Measurements from ENCODE around the gene MED12.

MED12 gene

GRCh38 chrX:71118032-71118984, at the start of gene MED12:
MED12 (plus strand) TSS chrX:71118596; CDS start chrX:71118755, 159 bp downstream.
- peak; percentile 10 for DNase-seq

DNA sequence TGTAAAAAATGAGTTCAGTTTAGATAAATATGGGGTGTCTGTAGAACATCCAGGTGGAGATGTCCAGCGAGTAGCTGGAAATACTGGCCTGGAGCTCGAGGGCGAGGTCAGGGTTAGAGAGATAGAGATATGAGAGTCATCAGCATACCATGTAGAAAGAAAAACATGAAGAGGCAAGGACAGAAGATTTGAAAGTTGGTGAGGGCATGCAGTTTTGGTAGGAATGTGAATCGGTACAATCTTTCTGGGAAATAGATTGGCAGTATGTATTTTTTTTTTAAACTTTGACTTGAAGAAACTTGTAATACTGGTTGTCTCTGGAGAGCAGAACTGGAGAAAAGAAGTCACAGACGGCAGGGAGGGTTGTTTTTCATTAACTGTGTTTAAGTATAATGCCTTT, 47.9 kb upstream of the MED12 start:
- DNase-seq = no peak

DNA sequence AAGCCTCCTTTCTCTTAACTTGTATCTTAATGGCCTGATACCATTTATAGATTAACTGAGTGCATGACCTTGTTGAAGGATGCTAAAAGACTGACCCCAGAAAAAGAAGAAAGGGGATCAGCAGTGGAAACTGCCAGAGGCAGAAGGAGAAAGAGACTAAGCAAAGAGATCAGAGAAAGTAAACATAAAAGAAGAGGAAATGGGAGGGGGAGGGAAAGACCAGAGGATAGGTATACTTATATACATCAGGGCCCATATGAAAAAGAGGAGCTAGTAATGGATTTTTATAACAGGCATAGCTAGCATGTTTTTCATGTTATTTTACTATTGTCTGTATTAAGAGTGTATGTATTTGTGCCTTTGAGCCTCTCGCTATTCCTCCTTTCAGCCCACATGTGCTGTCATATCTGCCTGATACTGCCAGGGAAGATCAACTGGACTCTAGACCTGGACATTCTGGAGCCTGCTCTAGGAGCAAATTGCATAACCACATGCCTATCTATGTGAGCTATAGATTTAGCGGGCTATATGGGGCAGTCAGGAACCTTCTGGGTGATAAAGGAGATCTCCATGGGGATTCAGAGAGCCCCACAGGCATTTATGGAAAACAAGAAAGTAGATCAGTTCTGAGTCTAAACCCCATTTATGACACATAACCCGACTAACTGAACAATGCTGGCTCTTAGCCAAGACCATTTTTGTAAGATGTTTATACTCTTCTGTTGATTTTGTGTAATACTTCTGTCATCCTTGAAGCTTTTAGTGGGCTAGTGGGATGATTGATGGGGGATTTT, 36.9 kb upstream of the MED12 start:
- no peak for DNase-seq

DNA sequence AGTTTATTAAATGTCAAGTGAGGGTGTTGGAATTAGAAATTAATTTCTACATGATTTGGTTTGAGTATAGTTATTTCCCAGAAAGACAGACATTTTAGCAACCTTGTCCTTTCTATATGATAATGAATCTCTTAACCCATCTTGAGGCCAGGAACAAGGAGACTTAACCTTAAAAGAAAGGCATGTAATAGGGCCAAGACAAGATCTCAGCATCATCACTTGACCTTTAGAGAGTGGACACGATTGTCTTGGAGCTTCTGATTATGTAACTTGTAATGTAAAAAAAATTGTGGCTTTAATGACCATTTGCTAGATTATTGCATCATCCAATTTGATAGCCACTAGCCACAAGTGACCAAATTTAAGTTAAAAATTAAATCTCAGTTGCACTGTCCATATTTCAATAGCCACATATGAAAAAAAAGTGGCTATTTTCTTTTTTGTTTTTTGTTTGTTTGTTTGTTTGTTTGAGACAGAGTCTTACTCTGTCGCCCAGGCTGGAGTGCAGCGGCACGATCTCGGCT, 36.2 kb upstream of the MED12 start:
- no peak for DNase-seq

DNA sequence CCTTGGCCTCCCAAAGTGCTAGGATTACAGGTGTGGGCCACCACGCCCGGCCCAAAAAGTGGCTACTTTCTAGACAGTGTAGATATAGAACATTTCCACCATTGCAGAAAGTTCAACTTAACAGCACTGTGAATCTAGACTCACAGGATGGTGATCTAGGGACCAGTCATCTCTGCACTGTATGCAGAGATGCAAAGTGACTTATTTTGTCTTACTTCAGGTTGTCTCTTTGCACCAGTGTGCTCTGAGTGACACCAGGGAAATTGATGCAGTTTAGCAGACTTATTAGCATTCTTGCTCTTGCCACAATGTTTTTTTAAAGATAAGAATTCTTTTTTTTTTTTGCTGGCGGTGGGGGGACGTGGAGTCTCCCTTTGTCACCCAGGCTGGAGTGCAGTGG, 35.6 kb upstream of the MED12 start:
- no peak for DNase-seq

GRCh38 chrX:71085900-71086299, 32.5 kb upstream of the MED12 start:
- no peak for DNase-seq

- no peak for DNase-seq
Observed at GRCh38 chrX:71091263-71091662, 27.1 kb upstream of the MED12 start.

DNA sequence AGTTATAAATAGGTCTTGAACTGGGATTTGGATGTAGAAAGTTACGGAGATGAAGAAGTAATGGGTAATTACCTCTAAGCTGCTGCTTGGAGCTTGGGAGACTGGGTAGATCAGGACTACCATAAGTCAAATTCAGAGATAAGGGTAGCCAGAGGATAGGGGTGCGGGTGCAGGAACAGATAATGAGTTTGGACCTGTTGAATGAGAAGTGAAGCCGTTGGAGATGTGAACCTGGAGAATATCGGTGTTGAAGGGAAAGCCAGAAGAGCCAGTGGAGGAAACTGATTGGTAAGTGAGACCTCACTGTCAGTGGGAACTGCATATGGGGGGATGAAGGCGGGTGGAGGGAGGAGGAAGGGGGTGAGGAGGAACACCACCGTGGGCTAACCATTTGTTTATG, 23.4 kb upstream of the MED12 start:
- DNase-seq = no peak

- DNase-seq = peak; percentile 23
Observed at GRCh38 chrX:71095555-71095980, 22.8 kb upstream of the MED12 start, which contains the start of gene FOXO4. FOXO4 (plus strand) TSS chrX:71095851; CDS start chrX:71096529, 678 bp downstream.

- DNase-seq = no peak
Observed at GRCh38 chrX:71095981-71096759, 22.2 kb upstream of the MED12 start.

DNA sequence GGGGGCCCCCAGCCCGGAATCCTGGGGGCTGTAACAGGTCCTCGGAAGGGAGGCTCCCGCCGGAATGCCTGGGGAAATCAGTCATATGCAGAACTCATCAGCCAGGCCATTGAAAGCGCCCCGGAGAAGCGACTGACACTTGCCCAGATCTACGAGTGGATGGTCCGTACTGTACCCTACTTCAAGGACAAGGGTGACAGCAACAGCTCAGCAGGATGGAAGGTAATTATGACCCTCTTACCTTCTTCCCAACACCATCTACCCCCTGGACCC, 21.7 kb upstream of the MED12 start:
- DNase-seq = no peak

- DNase-seq = no peak
Observed at GRCh38 chrX:71098302-71098701, 20.1 kb upstream of the MED12 start.

DNA sequence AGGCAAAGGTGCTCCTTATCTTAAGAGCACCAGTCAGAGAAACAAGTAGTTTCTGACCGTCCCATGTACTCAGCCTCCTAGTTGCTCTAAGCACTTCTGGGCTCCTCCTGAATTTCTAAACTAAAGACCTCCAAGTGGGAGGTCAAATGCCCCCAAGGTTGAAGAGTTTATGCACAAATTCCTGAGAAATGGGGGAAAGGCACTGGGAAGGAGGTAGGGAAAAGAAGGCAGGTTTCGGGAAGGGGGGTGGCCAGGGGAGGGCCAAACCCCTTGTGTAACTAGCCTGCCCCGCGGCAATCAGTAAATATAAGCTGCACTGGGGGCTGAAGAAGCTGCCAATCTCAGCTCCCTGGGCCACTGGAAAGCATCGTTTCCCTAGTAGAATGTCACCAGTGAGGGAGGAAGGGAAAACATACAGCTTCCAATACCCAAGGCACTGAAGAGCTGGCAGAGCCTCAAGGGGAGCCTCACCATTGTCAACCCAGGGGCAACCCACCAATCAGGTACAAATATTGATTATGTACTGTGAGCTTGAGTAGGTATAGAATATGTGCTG, 19.4 kb upstream of the MED12 start:
- no peak for DNase-seq

DNA sequence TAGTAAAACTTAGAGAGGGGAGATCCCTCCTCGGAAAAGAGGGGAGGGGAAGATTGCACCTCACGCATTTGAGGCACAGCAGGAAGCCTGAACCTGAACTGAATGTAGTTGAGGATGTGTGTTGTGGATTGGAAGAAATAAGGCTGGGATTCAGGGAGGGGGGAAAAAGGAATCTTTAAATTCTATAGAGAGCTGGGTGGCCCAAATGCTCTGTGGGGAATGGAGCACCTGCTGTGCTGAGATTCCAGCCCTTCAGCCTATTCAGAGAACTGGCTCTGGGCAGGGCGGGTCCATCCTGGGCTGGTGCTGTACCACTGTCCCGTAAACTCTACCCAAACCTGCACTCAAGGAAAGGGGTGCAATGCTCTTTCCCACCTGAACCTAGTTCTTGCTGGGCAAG, 18.7 kb upstream of the MED12 start:
- no peak for DNase-seq

DNA sequence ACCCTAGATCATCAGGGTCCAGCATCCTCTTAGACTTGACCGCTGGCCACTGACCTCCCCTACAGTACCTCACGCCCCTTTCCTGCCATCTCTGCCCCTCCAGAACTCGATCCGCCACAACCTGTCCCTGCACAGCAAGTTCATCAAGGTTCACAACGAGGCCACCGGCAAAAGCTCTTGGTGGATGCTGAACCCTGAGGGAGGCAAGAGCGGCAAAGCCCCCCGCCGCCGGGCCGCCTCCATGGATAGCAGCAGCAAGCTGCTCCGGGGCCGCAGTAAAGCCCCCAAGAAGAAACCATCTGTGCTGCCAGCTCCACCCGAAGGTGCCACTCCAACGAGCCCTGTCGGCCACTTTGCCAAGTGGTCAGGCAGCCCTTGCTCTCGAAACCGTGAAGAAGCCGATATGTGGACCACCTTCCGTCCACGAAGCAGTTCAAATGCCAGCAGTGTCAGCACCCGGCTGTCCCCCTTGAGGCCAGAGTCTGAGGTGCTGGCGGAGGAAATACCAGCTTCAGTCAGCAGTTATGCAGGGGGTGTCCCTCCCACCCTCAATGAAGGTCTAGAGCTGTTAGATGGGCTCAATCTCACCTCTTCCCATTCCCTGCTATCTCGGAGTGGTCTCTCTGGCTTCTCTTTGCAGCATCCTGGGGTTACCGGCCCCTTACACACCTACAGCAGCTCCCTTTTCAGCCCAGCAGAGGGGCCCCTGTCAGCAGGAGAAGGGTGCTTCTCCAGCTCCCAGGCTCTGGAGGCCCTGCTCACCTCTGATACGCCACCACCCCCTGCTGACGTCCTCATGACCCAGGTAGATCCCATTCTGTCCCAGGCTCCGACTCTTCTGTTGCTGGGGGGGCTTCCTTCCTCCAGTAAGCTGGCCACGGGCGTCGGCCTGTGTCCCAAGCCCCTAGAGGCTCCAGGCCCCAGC, 17.6 kb upstream of the MED12 start:
- DNase-seq = no peak

DNA sequence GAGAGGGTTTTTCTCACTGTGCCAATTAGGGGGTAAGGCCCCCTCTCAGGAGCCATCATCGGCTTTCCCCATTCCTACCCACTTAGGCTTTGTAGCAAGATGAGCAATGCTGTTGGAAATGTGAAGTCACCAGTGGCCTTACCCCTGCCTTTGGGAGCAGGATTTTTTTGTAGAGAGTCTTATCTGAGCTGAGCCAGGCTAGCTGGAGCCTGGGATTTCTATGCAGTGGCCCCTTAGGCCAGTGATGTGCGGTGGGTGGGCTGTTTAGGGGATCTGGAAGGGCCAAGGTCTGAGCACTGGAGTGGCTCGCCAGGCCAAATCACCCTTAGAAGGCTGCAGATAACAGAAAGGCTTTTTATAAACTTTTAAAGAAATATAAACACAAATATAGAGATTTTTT, 16.1 kb upstream of the MED12 start:
- no peak for DNase-seq

DNA sequence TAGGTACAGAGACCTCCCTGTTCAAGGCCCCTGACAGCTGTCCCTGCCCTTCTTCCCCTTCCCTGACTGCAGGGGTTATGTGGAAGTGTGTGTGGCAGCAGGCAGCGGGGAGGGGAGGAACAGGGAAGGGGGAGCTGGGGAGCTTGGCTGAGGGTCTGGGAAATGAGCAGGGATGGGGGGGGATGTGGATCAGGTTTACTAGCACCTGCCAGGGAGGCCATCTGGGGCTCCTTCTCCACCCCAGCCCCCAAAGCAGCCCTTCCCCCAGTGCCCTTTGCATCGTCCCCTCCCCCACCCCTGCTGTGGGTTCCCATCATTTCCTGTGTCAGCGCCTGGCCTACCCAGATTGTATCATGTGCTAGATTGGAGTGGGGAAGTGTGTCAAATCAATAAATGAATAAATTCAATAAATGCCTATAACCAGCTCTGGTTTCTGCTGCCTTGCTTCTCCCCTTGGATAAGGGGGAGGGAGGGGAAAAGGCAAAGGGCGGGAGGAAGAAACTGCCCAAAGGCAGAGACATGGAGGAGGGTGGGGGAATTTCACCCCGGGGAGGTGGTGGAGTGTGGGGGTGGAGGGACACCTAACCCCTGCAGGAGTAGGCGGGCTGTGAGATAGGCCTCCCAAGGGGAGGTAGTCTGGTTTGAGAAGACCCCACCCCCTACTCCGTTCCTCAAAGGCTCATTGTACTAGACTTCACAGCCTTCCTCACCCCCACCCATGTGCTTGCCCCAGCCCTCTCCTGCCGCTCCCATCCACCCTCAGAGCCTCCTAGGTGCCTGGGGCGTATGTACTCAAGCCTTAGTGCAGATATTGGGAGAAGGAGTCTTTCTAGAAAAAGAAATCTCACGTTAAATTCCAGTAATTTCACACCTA, 15.0 kb upstream of the MED12 start:
- no peak for DNase-seq

GRCh38 chrX:71105628-71106027, 12.8 kb upstream of the MED12 start:
- DNase-seq = no peak

GRCh38 chrX:71106427-71106826, 12.0 kb upstream of the MED12 start, which contains the start of gene CXorf65:
CXorf65 (minus strand) TSS chrX:71106740; CDS start chrX:71106556, 184 bp downstream.
- no peak for DNase-seq

DNA sequence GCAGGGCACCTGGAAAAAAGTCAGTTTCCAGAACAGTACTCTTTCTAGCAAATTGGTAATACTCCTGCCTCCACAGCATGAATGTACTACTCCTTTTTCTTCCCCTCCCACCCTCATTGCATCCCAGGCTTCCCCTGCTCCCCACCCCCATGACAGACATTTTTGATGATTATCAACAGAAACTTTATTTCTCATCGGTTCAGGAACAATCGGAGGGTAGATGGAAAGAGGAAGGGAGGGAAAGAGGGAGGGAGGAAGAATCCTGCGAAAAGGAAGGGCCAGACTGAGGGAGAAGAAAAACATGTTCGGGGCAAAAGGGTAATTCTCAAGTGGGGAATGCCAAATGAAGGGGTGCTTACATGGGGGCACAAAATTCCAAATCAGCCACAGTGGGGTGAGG, 11.2 kb upstream of the MED12 start:
- no peak for DNase-seq

Measured in DMS153 (cell line).